ENCODE measurements around the gene PRRT1.

- no peak for TF ChIP-seq CTCF (IDR thresholded peaks at IDR 0.05; ENCODE audit: insufficient read depth, low read length, poor library complexity, severe bottlenecking)
- TF ChIP-seq EZH2phosphoT487 (conservative IDR thresholded peaks at IDR 0.05; ENCODE audit: low read length): no peak
Measured at GRCh38 chr6:32146287-32146686, 5.5 kb downstream of the PRRT1 start.

Measured in SU-DHL-6 (cell line).